PC-3 (cell line): ENCODE results near the gene LGALS4.

Experiments used
- EZH2 ChIP-seq: fragments of 300-600 bp; sonication (generic); IDR thresholded peaks from one replicate; pipeline ENCODE4 v1.6.1; 2017; ENCODE audit warnings: antibody characterized with exemption, mild to moderate bottlenecking, low read length; ENCODE audit not compliant: unreplicated experiment
- TF ChIP-seq, protein P1 (sequence below): fragments of 300-600 bp; sonication (generic); conservative IDR thresholded peaks from 2 replicates; pipeline ENCODE4 v1.5.1; 2017; ENCODE audit warnings: antibody characterized with exemption, low read depth, mild to moderate bottlenecking, low read length

DNA sequence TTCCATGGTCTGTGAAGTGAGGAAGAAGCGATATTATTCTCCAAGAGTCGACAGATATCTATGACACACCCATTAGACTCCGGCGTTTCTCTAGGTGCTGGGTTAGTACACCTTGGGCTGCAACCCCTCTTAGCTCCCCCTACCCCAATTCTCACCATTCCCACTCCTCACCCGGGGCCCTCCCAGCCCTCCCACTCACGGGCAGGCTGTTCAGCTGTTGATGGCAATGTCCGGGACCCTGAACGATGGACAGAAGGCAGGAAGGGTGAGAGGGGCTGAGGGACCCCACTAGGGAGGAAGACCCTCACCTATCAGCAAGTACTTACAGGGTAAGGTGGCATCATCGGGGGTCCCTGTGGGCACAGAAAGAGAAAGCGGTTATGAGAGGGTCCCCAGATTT is 9.2 kb downstream of the LGALS4 start:
- TF ChIP-seq, protein P1, sequence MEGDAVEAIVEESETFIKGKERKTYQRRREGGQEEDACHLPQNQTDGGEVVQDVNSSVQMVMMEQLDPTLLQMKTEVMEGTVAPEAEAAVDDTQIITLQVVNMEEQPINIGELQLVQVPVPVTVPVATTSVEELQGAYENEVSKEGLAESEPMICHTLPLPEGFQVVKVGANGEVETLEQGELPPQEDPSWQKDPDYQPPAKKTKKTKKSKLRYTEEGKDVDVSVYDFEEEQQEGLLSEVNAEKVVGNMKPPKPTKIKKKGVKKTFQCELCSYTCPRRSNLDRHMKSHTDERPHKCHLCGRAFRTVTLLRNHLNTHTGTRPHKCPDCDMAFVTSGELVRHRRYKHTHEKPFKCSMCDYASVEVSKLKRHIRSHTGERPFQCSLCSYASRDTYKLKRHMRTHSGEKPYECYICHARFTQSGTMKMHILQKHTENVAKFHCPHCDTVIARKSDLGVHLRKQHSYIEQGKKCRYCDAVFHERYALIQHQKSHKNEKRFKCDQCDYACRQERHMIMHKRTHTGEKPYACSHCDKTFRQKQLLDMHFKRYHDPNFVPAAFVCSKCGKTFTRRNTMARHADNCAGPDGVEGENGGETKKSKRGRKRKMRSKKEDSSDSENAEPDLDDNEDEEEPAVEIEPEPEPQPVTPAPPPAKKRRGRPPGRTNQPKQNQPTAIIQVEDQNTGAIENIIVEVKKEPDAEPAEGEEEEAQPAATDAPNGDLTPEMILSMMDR: no peak
- no peak for TF ChIP-seq EZH2
